ENCODE measurements around the gene XCL2.

DNA sequence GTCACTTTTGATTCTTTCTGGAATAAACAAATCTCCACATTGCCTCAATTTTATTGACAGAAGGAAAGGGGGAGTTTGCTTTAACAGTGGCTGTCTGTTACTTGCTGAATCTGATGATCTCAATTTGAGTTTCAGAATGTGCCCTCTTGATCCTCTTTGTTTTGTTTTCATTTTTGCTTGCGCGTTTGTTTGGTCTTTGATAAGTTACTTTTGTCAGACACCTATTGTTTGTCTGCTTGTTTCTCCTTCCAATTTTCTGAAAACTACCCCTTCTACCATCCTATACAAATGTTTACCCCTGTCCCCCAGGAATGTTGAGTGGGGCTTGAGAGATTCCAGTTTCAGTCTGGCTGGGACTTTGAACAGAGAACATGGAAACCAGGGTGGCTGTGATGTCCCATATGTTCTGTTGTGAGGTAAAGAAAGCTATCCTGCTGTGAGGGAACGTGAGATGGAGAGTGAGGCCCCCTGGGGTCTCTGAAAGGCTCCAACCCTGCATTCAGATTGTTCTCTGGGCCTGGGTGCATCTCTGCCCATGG lies 11.8 kb upstream of the XCL2 start:
- peak; percentile 41 for TF ChIP-seq YY1 (IDR thresholded peaks at IDR 0.05)
- TF ChIP-seq, protein P1, sequence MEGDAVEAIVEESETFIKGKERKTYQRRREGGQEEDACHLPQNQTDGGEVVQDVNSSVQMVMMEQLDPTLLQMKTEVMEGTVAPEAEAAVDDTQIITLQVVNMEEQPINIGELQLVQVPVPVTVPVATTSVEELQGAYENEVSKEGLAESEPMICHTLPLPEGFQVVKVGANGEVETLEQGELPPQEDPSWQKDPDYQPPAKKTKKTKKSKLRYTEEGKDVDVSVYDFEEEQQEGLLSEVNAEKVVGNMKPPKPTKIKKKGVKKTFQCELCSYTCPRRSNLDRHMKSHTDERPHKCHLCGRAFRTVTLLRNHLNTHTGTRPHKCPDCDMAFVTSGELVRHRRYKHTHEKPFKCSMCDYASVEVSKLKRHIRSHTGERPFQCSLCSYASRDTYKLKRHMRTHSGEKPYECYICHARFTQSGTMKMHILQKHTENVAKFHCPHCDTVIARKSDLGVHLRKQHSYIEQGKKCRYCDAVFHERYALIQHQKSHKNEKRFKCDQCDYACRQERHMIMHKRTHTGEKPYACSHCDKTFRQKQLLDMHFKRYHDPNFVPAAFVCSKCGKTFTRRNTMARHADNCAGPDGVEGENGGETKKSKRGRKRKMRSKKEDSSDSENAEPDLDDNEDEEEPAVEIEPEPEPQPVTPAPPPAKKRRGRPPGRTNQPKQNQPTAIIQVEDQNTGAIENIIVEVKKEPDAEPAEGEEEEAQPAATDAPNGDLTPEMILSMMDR (IDR thresholded peaks at IDR 0.05; ENCODE audit: low read depth, low read length, missing input control), result no peak
